Putamen (tissue), 1 donor: ENCODE measurements around the gene PGAM2.

ENCODE experiments used
- DNase-seq: peaks from one replicate; pipeline ENCODE4 v3.0.0-alpha.2; 2016; ENCODE audit warnings: low spot score

PGAM2 gene

GRCh38 chr7:44082541-44083207 is 17.3 kb upstream of the PGAM2 start:
- peak; percentile 99 for DNase-seq

GRCh38 chr7:44081266-44081748 is 15.9 kb upstream of the PGAM2 start:
- no peak for DNase-seq

DNA sequence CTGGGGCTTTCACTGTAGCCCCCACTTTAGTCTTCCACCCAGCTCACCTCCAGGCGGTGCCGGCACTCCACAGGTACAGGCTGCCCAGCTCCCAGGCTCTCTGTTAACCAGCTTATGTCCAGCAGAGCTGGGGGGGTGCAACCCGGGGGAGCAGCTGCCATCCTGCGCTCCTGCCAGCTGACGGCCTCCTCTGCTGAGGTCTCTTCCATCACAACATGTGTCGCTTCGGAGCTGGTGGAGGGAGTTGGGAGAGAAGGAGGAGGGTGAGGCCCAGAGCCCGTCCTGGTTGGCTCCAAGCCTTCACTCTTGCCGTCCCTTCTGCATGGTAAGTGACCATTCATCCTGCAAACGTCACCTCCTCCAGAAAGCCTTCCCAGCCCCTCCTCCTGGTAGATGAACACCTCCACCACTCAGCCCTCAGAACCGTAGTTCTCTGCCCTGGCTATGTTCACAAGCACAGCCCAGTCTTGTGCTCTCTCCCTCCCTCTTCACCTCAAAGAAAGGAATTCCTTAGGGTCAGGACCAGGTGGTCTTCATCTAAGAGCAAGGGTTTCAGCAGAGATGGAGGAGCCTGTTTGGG is 15.4 kb upstream of the PGAM2 start:
- DNase-seq = no peak

- no peak for DNase-seq
Observed at GRCh38 chr7:44080118-44080517, 14.8 kb upstream of the PGAM2 start.

DNA sequence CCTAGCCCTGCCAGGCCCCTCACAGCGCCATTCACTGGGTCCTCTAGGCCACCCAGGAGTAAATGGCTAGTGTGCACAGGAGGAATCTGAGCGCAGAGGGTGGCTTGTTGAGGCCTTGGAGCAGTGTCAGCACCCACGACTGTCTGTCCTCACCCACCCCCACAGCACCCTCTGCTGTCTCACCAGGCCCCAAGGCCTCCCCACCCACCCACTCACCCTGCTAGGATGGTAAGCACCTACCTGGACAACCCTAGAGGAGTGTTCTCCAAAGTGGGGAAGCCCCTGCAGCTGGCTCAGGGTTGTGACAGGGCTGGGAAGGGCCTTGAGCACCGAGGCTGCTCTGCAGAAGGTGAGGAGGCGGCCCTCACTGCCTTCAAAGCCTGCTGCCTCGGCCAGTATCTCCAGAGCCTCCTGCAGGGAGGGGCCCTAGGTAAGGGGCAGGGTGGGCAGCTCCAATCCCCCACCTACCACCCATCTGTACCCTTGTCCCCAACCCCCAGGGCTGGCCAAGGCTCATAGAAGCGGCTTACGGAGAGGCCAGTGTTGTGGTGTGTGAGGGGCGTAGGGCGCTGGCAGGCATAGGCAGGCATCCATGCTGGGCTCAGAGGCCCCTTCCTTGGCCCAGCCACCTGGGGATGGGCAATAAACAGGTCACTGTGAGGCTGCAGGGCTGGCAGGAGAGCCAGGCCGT is 14.1 kb upstream of the PGAM2 start:
- no peak for DNase-seq

GRCh38 chr7:44078521-44078920 is 13.2 kb upstream of the PGAM2 start:
- DNase-seq = no peak

GRCh38 chr7:44077681-44078091 is 12.3 kb upstream of the PGAM2 start:
- DNase-seq = no peak

DNA sequence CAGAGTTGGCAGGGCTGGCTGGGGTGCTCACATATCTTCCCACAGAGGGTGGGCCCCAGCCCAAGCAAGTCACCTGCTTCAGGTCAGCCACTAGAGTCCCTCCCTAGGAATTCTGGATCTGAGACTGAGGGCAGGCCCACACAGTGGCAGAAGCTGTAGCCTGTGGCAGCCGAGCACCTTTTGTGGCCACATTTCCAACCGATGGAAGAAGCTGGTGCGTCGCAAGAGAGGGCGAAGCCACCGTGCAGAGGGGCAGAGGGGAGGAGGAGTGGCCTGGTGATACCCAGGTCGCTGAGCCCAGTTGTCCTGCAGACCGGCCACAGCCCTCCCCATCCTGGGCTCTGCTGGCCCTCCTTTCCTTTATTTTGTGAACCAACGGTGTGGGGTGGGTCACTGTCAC is 11.7 kb upstream of the PGAM2 start:
- DNase-seq = no peak

DNA sequence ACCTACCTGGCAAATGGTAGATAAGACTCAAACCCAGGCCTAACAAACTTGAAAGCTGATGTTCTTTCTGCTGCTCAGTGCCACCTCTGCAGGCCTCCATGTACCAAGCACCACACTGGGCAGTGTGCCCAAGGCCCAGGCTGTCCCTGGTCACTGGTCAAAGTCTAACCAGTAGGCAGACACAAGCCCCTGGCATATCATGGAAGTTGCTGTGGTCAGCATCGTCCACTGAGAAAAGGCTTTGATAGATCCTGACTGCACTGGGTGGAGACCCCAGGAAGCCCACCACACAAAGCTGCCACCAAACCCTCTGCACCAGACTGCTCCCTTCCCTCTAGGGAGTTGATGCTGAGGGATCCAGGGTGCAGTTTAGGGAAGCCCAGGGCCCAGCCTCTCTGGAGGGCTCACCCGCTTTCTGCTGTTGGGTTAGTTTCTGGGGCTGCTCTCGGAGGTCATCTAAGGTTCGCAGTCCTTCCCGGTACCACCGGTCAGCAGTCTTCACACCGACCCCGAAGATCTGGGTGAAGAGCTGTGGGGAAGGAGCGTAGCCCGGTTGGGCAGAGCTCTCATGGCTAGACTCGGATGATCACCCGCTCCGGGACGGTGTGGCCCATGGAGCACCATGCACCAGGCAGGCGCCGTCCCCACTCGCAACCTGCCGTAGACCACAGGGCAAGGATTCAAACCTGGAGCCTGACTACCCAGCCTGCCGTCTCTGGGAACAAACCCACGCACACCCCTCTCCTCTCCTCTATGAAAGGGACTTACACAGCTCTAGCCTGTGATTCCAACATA is 10.9 kb upstream of the PGAM2 start:
- no peak for DNase-seq

DNA sequence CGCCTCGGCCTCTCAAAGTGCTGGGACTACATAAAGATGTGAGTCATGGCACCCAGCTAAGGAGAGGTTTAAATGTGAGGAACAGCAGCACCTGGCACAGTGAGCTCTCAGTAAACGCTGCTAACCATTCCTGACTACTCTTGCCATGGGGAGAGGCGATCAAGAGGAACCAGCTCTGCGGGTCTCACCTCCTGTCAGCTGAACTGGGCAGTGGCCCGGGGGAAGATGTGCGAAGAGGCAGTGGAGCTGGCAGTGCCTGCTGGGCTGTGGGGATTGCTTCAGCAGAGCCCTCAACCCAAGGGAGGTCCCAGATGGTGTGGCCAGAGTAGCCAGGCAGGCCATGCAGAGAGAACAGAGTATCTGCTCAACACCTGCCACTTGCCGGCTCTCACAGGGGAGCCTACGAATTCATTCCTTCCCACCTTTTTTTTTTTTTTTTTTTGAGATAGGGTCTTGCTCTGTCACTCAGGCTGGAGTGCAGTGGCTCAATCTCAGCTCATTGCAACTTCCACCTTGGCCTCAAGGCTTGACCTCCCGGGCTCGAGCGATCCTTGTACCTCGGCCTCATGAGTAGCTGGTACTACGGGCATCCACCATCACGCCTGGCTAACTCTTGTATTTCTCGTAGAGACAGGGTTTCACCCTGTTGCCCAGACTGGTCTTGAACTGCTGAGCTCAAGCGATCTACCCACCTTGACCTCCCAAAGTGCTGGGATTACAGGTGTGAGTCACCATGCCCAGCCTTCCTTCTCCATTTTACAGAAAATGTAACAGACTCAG is 10.1 kb upstream of the PGAM2 start:
- DNase-seq = no peak

GRCh38 chr7:44074349-44074695 is 9.0 kb upstream of the PGAM2 start:
- no peak for DNase-seq

DNA sequence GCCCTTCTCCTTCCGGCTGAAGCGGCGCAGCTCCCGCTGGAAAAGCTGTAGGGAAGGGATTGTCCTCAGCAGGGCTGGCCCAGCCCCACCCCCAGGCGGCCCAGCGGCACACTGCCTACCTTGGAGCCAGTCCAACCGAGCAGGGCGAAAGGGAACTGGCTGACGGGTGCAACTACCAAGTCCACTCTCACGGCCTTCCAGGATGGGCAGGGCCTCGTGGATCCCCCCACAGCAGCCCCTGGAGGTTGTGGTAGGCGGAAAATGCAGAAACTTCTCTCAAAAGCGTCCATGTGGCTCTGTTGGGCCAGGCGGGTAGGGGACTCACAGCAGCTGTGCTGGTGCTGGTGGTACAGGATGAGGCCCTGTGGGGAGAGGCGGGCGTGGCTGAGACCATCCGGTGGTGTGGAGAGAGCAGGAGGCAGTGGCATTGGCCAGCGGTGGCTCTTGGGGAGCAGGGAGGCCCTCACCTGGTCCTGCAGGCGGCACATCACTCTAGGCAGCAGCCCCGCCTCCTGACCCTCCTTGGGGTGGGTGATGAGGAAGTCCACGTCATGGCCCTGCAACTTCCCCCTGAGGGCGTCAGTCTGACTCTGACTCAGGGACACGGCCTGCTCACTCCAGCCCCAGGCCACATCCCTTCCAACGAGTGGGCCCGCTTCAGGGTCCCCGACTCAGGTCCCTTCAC is 8.4 kb upstream of the PGAM2 start:
- peak; percentile 74 for DNase-seq

GRCh38 chr7:44072364-44073231 is 7.2 kb upstream of the PGAM2 start:
- no peak for DNase-seq

GRCh38 chr7:44071726-44072363 is 6.5 kb upstream of the PGAM2 start:
- no peak for DNase-seq

DNA sequence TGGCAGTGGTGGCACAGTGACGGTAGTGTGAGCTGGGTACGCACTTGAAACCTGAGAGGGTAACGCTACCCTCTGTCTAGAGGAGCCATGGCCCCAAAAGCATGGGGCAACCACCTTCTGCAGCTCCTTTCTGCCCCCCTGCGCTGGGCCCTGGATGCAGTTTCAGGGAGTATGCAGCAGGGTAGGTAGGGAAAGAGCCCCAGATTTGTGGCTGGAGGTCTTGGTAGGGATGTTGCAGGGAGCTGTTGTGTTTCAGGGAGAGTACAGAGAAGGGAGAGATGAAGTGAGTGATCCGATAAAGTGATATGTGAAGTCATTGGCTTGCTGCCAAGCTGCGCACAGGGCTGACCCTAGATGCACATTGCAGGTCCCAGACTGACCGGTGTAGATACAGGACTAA is 2.7 kb upstream of the PGAM2 start:
- DNase-seq = no peak

DNA sequence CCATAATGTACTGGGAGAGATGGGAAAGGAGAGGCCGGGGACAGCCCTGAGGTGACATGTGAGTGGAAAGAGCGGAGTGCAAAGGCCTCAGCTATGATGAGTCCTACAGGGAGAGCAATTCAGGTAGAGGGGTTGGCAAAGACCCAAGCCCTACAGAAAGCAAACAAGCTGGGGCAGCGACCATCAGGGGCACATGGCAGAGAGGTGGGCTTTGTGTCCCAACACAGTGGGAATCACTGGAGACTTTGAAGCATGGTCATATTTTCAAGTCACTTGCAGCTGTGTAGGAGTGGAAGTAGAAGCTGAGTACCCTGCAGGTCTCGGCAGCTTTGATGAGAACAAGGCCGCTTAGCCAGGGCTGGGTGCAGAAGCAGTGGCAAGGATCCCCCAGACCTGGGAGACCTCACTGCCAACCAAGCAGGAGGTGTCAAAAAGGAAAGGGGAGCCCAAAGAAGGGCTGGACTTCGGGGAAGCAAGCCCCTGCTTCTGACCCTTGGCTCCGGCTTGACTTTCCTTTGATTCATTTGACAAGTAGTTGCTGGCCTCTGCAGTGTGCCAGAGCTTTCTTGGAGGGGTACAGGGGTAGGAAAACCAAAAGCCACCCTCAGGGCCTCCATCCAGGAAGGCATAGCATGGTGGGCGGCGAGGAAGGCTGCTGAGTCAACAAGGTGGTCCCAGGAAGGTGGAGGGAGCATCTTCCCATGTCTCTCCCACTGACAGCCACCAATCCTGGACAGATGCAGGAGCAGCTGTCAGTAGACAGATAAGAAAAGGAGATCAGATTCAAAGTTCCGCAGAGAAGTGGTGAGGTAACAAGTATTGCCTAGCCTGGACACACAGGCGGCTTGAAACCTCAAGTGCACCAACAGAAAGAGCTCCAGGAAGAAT is 1.9 kb upstream of the PGAM2 start:
- no peak for DNase-seq

GRCh38 chr7:44066494-44067063 is 1.2 kb upstream of the PGAM2 start:
- no peak for DNase-seq

GRCh38 chr7:44066111-44066460 is 719 bp upstream of the PGAM2 start:
- no peak for DNase-seq
